Type B pancreatic cell (in vitro differentiated cells): ENCODE data around the gene C8G. TPM values are rescaled to one million over a fixed set of nuclear protein-coding genes. Genes with fewer than 3 reads are reported as not detected.

Experiments used
- DNase-seq: peaks from one replicate; pipeline ENCODE4 v3.0.0; 2021; ENCODE audit warnings: mixed read lengths; ENCODE audit not compliant: unreplicated experiment; ENCODE audit errors: extremely low spot score
- H3K27ac Mint-ChIP-seq: 2 replicates; pipeline ENCODE4 v1.8.0; 2021; ENCODE audit warnings: mild to moderate bottlenecking, mixed read lengths
- H3K27me3 Mint-ChIP-seq: 2 replicates; pipeline ENCODE4 v1.8.0; 2021; ENCODE audit warnings: mixed read lengths
- H3K36me3 Mint-ChIP-seq: 2 replicates; pipeline ENCODE4 v1.8.0; 2021; ENCODE audit warnings: mixed read lengths
- H3K4me1 Mint-ChIP-seq: one replicate; pipeline ENCODE4 v1.8.0; 2021; ENCODE audit warnings: mixed read lengths; ENCODE audit not compliant: unreplicated experiment
- H3K4me3 Mint-ChIP-seq: 2 replicates; pipeline ENCODE4 v1.8.0; 2021; ENCODE audit warnings: mild to moderate bottlenecking, mixed read lengths
- H3K9me3 Mint-ChIP-seq: 2 replicates; pipeline ENCODE4 v1.8.0; 2021; ENCODE audit warnings: mixed read lengths
- total RNA-seq: library from RNA; stranded (reverse); gene quantifications from 2 replicates; pipeline ENCODE4 v1.2.1, GENCODE V29; 2021; ENCODE audit warnings: low replicate concordance
- TF ChIP-seq, protein P1 (sequence below): fragments of 200-600 bp; sonication (generic); conservative IDR thresholded peaks from 2 replicates; pipeline ENCODE4 v1.5.0; 2021; ENCODE audit warnings: antibody characterized with exemption, mild to moderate bottlenecking

C8G gene
- total RNA-seq, 1 donor from 2014 or later: 2.8 TPM

- no peaks in the 10 kb centered on the region for H3K36me3 Mint-ChIP-seq
- H3K4me3 Mint-ChIP-seq: no peak within 1 kb of the TSS
- DNase-seq: no peak
- peaks cover 5% of the 10 kb centered on the region for H3K4me1 Mint-ChIP-seq
- no peaks in the 10 kb centered on the region for H3K9me3 Mint-ChIP-seq
- peak within 1 kb of the TSS; percentile 2 for H3K27ac Mint-ChIP-seq
- TF ChIP-seq, protein P1, sequence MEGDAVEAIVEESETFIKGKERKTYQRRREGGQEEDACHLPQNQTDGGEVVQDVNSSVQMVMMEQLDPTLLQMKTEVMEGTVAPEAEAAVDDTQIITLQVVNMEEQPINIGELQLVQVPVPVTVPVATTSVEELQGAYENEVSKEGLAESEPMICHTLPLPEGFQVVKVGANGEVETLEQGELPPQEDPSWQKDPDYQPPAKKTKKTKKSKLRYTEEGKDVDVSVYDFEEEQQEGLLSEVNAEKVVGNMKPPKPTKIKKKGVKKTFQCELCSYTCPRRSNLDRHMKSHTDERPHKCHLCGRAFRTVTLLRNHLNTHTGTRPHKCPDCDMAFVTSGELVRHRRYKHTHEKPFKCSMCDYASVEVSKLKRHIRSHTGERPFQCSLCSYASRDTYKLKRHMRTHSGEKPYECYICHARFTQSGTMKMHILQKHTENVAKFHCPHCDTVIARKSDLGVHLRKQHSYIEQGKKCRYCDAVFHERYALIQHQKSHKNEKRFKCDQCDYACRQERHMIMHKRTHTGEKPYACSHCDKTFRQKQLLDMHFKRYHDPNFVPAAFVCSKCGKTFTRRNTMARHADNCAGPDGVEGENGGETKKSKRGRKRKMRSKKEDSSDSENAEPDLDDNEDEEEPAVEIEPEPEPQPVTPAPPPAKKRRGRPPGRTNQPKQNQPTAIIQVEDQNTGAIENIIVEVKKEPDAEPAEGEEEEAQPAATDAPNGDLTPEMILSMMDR: no peak
- H3K27me3 Mint-ChIP-seq: peaks cover 8% of the 10 kb centered on the region
Observed at GRCh38 chr9:136982232-136983051, 37.4 kb downstream of the C8G start, which contains the start of gene LCNL1. Gene LCNL1 (plus strand): TSS chr9:136982993. CDS start chr9:136983587, 594 bp downstream.

DNA sequence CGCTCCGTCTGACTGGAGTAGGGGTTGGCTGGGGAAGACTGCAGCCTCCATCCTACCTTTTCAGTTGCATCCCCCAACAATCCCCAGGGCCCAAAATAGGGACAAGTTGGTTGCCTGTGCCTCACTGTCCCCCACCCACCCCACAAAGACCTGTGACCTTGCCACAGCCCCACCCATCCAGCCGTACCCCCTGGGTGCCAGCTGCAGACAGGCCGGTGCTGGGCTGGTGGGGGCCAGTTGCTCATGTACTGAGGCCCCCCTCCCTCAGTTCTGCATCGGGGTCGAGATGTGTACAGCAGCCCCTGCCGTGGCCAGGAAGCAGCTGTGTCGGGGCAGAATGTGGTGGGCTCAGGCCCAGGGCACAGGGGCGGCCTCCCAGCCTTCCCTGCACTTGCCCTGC lies 38.1 kb downstream of the C8G start:
- TF ChIP-seq, protein P1: no peak
- H3K4me3 Mint-ChIP-seq: no peak overlapping the region
- no peak for DNase-seq
- H3K4me1 Mint-ChIP-seq: peaks cover 5% of the 10 kb centered on the region
- peaks cover 11% of the 10 kb centered on the region for H3K27me3 Mint-ChIP-seq
- H3K36me3 Mint-ChIP-seq: no peaks in the 10 kb centered on the region
- H3K9me3 Mint-ChIP-seq: no peaks in the 10 kb centered on the region
- H3K27ac Mint-ChIP-seq: no peak overlapping the region

DNA sequence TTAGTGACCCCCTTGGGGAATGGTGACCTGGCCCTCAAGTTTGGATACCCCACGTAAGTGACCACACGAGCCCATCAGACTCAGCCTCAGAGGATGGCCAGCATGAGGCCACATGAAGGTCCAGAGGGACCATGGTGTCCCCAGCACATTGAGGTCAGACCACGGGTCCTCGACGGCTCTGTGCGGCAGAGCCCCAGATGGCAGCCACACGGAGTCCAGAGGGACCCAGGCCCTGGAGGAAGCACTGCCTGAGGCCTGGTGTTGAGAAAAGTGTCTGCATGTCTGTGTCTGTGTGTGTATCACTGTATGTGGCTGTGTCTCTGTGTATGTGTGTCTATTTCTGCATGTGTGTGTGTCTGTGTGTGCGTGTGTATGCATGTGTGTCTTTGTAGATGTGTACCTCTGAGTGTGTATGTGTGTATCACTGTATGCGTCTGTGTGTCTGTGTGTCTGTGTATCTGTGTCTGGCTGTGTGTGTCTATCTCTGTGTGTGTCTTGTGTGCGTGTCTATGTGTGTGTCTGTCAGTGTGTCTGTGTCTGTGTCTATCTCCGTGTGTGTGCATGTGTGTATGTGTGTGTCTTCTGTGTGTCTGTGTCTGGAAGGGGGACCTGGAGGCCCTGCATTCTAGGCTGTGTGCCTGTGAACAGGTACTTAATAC lies 38.7 kb downstream of the C8G start:
- Mint-ChIP-seq H3K4me3 (no peak overlapping the region), H3K9me3 (no peaks in the 10 kb centered on the region), H3K27me3 (peaks cover 11% of the 10 kb centered on the region), H3K27ac (peak overlapping the region; percentile 2), H3K36me3 (no peaks in the 10 kb centered on the region), H3K4me1 (peaks cover 5% of the 10 kb centered on the region)
- DNase-seq: no peak
- TF ChIP-seq, protein P1: no peak

GRCh38 chr9:136984464-136985026 lies 39.5 kb downstream of the C8G start:
- H3K9me3 Mint-ChIP-seq: no peaks in the 10 kb centered on the region
- TF ChIP-seq, protein P1: no peak
- no peak for DNase-seq
- no peak overlapping the region for H3K27ac Mint-ChIP-seq
- H3K4me1 Mint-ChIP-seq: peaks cover 8% of the 10 kb centered on the region
- H3K36me3 Mint-ChIP-seq: no peaks in the 10 kb centered on the region
- no peak overlapping the region for H3K4me3 Mint-ChIP-seq
- H3K27me3 Mint-ChIP-seq: peaks cover 11% of the 10 kb centered on the region

- no peak for DNase-seq
- H3K4me3 Mint-ChIP-seq: no peak overlapping the region
- H3K9me3 Mint-ChIP-seq: no peaks in the 10 kb centered on the region
- H3K4me1 Mint-ChIP-seq: peaks cover 12% of the 10 kb centered on the region
- H3K27ac Mint-ChIP-seq: no peak overlapping the region
- no peaks in the 10 kb centered on the region for H3K36me3 Mint-ChIP-seq
- TF ChIP-seq, protein P1: no peak
- peaks cover 11% of the 10 kb centered on the region for H3K27me3 Mint-ChIP-seq
Observed at GRCh38 chr9:136985027-136985602, 40.1 kb downstream of the C8G start.
